ENCODE results near the gene FAM3A.
"Not testable (repeated sequence)": the region's sequence is repeated elsewhere in the genome, so short reads cannot be mapped to it uniquely, and the experiment has no call there.

FAM3A gene

GRCh38 chrX:154502989-154503388 lies 13.0 kb downstream of the FAM3A start:
- DNase-seq (ENCODE audit: low read depth), result no peak

- no peak for DNase-seq (ENCODE audit: low read depth)
These were observed 13.9 kb downstream of the FAM3A start for GRCh38 chrX:154502098-154502497.

GRCh38 chrX:154501423-154501822 lies 14.6 kb downstream of the FAM3A start:
- not testable (repeated sequence) for DNase-seq (ENCODE audit: low read depth)

GRCh38 chrX:154496591-154497137 lies 19.4 kb downstream of the FAM3A start:
- not testable (repeated sequence) for DNase-seq (ENCODE audit: low read depth)

GRCh38 chrX:154495472-154495922 lies 20.5 kb downstream of the FAM3A start:
- no peak for DNase-seq (ENCODE audit: low read depth)

GRCh38 chrX:154494715-154495114 lies 21.3 kb downstream of the FAM3A start:
- DNase-seq (ENCODE audit: low read depth), result no peak

GRCh38 chrX:154490414-154491083 lies 25.5 kb downstream of the FAM3A start, which contains the start of gene SLC10A3:
SLC10A3 (minus strand) TSS chrX:154490629; CDS start chrX:154488940, 1,689 bp downstream.
- peak; percentile 87 for DNase-seq (ENCODE audit: low read depth)

GRCh38 chrX:154490021-154490413 lies 26.0 kb downstream of the FAM3A start:
- no peak for DNase-seq (ENCODE audit: low read depth)

- no peak for DNase-seq (ENCODE audit: low read depth)
These were observed 26.9 kb downstream of the FAM3A start for GRCh38 chrX:154489182-154489581.

- DNase-seq (ENCODE audit: low read depth), result no peak
These were observed 27.5 kb downstream of the FAM3A start for GRCh38 chrX:154488336-154489075.

GRCh38 chrX:154487518-154488290 lies 28.3 kb downstream of the FAM3A start:
- no peak for DNase-seq (ENCODE audit: low read depth)

GRCh38 chrX:154486396-154487207 lies 29.4 kb downstream of the FAM3A start, which contains the start of gene UBL4A:
UBL4A (minus strand) TSS chrX:154486615; CDS start chrX:154486584, 31 bp downstream.
- peak; percentile 42 for DNase-seq (ENCODE audit: low read depth)

- DNase-seq (ENCODE audit: low read depth), result peak; percentile 26
These were observed 30.0 kb downstream of the FAM3A start for GRCh38 chrX:154486052-154486395.

- no peak for DNase-seq (ENCODE audit: low read depth)
These were observed 30.6 kb downstream of the FAM3A start for GRCh38 chrX:154485150-154486051.

- no peak for DNase-seq (ENCODE audit: low read depth)
These were observed 31.5 kb downstream of the FAM3A start for GRCh38 chrX:154484255-154485149.

- no peak for DNase-seq (ENCODE audit: low read depth)
These were observed 32.7 kb downstream of the FAM3A start for GRCh38 chrX:154483325-154483724.

GRCh38 chrX:154482786-154483185 lies 33.2 kb downstream of the FAM3A start:
- no peak for DNase-seq (ENCODE audit: low read depth)

- DNase-seq (ENCODE audit: low read depth), result no peak
These were observed 34.0 kb downstream of the FAM3A start for GRCh38 chrX:154481911-154482601.

GRCh38 chrX:154481195-154481594 lies 34.8 kb downstream of the FAM3A start:
- no peak for DNase-seq (ENCODE audit: low read depth)

All from T-helper 22 cell (primary cell).